Endothelial cell of umbilical vein (primary cell): ENCODE results near the gene FBLIM1.

Experiments
- CTCF ChIP-seq, 2 donors: IDR thresholded peaks; 1 replicate in 1 of 2; 2 replicates in 1 of 2; pipeline ENCODE4 v1.5.1; 2011; ENCODE audit warnings: low read length in 2 of 2, mild to moderate bottlenecking in 2 of 2, moderate library complexity in 2 of 2, control low read depth in 1 of 2, inconsistent platforms in 1 of 2, low read depth in 1 of 2; ENCODE audit not compliant: insufficient read depth in 1 of 2; ENCODE audit errors: extremely low read depth in 1 of 2
- POLR2AphosphoS5 ChIP-seq: IDR thresholded peaks from 2 replicates; pipeline ENCODE4 v1.6.1; 2012; ENCODE audit warnings: low read depth, mild to moderate bottlenecking, control low read depth, low read length, moderate library complexity; ENCODE audit not compliant: insufficient read depth

GRCh38 chr1:15833842-15834405, 75.3 kb downstream of the FBLIM1 start:
- TF ChIP-seq CTCF (IDR thresholded peaks at IDR 0.05; ENCODE audit: extremely low read depth in 1 of 2, insufficient read depth in 1 of 2, low read depth in 1 of 2, low read length in 2 of 2) (no peak), POLR2AphosphoS5 (no peak)
